NB4 (cell line): Measurements from ENCODE around the gene HSPG2.

Experiments used
- TF ChIP-seq, protein P1 (sequence below): IDR thresholded peaks from one replicate; pipeline ENCODE4 v1.5.1; 2012; ENCODE audit warnings: low read depth, low read length
- TF ChIP-seq, protein P2 (sequence below): IDR thresholded peaks from 2 replicates; pipeline ENCODE4 v1.6.1; 2011; ENCODE audit warnings: low read depth, low read length

DNA sequence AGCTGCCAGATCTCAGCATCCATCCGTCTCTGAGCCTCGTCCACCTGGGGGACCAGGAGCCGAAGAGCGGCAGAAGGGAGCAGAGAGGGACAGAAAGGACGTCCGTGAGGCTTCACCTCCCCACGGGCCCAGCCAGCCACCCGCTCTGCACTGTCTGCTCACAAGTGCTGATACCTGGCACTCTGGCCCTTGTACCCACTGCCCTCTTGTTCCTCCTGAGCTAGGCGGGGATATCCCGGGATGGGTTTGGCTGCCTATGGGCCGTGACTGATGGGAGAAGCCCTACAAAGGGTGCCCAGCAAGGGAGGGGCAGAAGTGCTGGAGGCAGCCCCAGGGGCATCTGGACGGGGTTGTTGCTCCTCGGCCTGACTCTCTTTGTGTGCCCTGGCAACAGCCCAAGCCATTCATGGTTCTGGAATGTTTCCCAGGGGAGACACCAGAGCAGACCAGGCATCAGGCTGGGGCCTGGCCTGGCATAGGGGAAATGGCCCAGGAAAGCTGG, 67.4 kb downstream of the HSPG2 start:
- TF ChIP-seq, protein P1, sequence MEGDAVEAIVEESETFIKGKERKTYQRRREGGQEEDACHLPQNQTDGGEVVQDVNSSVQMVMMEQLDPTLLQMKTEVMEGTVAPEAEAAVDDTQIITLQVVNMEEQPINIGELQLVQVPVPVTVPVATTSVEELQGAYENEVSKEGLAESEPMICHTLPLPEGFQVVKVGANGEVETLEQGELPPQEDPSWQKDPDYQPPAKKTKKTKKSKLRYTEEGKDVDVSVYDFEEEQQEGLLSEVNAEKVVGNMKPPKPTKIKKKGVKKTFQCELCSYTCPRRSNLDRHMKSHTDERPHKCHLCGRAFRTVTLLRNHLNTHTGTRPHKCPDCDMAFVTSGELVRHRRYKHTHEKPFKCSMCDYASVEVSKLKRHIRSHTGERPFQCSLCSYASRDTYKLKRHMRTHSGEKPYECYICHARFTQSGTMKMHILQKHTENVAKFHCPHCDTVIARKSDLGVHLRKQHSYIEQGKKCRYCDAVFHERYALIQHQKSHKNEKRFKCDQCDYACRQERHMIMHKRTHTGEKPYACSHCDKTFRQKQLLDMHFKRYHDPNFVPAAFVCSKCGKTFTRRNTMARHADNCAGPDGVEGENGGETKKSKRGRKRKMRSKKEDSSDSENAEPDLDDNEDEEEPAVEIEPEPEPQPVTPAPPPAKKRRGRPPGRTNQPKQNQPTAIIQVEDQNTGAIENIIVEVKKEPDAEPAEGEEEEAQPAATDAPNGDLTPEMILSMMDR, result no peak
- TF ChIP-seq, protein P2, sequence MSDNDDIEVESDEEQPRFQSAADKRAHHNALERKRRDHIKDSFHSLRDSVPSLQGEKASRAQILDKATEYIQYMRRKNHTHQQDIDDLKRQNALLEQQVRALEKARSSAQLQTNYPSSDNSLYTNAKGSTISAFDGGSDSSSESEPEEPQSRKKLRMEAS, result no peak
